Neural cell (in vitro differentiated cells): Measurements from ENCODE around the gene PRADC1. TPM values are rescaled to one million over a fixed set of nuclear protein-coding genes. Genes with fewer than 3 reads are reported as not detected.

Experiments used
- H2AFZ ChIP-seq: fragments of 200-600, 300-800 bp; sonication (generic), shearing (Covaris generic); 2 replicates; pipeline ENCODE4 v1.6.0; 2014; ENCODE audit warnings: low read depth, mild to moderate bottlenecking, antibody characterized with exemption, low read length, moderate library complexity
- H3F3A ChIP-seq: fragments of 200-600 bp; shearing (Covaris generic); 2 replicates; pipeline ENCODE4 v1.6.1; 2016; ENCODE audit warnings: mild to moderate bottlenecking, moderate library complexity, mixed read lengths, antibody characterized with exemption, low read length; ENCODE audit not compliant: insufficient read depth, poor library complexity, severe bottlenecking
- H3K27ac ChIP-seq: fragments of 200-600, 300-800 bp; sonication (generic), shearing (Covaris generic); 2 replicates; pipeline ENCODE4 v1.5.1; 2014; ENCODE audit warnings: mild to moderate bottlenecking, low read length, moderate library complexity
- H3K27me3 ChIP-seq: fragments of 300-800, 200-600 bp; sonication (generic), shearing (Covaris generic); 2 replicates; pipeline ENCODE4 v1.6.0; 2014; ENCODE audit warnings: mild to moderate bottlenecking, low read depth, low read length, moderate library complexity; ENCODE audit not compliant: insufficient read depth
- H3K36me3 ChIP-seq: fragments of 300-800, 200-600 bp; sonication (generic), shearing (Covaris generic); 2 replicates; pipeline ENCODE4 v1.5.1; 2014; ENCODE audit warnings: mild to moderate bottlenecking, antibody characterized with exemption, low read length, moderate library complexity; ENCODE audit not compliant: insufficient read depth
- H3K4me2 ChIP-seq: fragments of 300-800, 200-600 bp; sonication (generic), shearing (Covaris generic); 2 replicates; pipeline ENCODE4 v1.6.0; 2014; ENCODE audit warnings: mild to moderate bottlenecking, low read length
- H3K4me3 ChIP-seq: fragments of 300-800, 200-600 bp; sonication (generic), shearing (Covaris generic); 2 replicates; pipeline ENCODE4 v1.5.1; 2014; ENCODE audit warnings: mild to moderate bottlenecking, low read length, moderate library complexity
- H3K79me2 ChIP-seq: fragments of 200-600 bp; shearing (Covaris generic); replicated peaks from 2 replicates; pipeline ENCODE4 v1.6.0; 2014; ENCODE audit warnings: mild to moderate bottlenecking, low read length, moderate library complexity; ENCODE audit not compliant: insufficient read depth
- H3K9ac ChIP-seq: fragments of 300-800, 200-600 bp; sonication (generic), shearing (Covaris generic); 2 replicates; pipeline ENCODE4 v1.6.1; 2016; ENCODE audit warnings: mild to moderate bottlenecking, low read length, mixed read lengths
- H3K9me2 ChIP-seq: fragments of 200-600 bp; shearing (Covaris generic); 2 replicates; pipeline ENCODE4 v1.6.1; 2016; ENCODE audit warnings: mild to moderate bottlenecking, low read length, mixed read lengths; ENCODE audit not compliant: insufficient read depth
- H3K9me3 ChIP-seq: fragments of 200-600, 300-800 bp; sonication (generic), shearing (Covaris generic); 2 replicates; pipeline ENCODE4 v1.6.1; 2016; ENCODE audit warnings: mild to moderate bottlenecking, mixed run types, low read length, moderate library complexity, mixed read lengths
- H4K20me1 ChIP-seq: fragments of 200-600 bp; shearing (Covaris generic); 2 replicates; pipeline ENCODE4 v1.6.1; 2016; ENCODE audit warnings: mild to moderate bottlenecking, mixed run types; ENCODE audit not compliant: insufficient read depth
- EP300 ChIP-seq: fragments of 450-650 bp; conservative IDR thresholded peaks from 2 replicates; pipeline ENCODE4 v1.6.1; 2014; ENCODE audit warnings: antibody characterized with exemption, mild to moderate bottlenecking, moderate library complexity; ENCODE audit not compliant: poor library complexity, severe bottlenecking
- EZH2 ChIP-seq: fragments of 200-600, 300-800 bp; shearing (Covaris generic), sonication (generic); IDR thresholded peaks from 2 replicates; pipeline ENCODE4 v1.6.1; 2014; ENCODE audit warnings: antibody characterized with exemption, low read length, borderline replicate concordance, mild to moderate bottlenecking; ENCODE audit not compliant: insufficient read depth, poor library complexity, severe bottlenecking
- MXI1 ChIP-seq: fragments of 450-650 bp; conservative IDR thresholded peaks from 2 replicates; pipeline ENCODE4 v1.6.1; 2014; ENCODE audit warnings: antibody characterized with exemption, mild to moderate bottlenecking; ENCODE audit not compliant: poor library complexity, severe bottlenecking
- POLR2AphosphoS5 ChIP-seq: IDR thresholded peaks from 2 replicates; pipeline ENCODE4 v1.6.1; 2012
- RAD21 ChIP-seq: fragments of 450-650 bp; conservative IDR thresholded peaks from 2 replicates; pipeline ENCODE4 v1.6.1; 2014; ENCODE audit warnings: antibody characterized with exemption, mild to moderate bottlenecking, moderate library complexity
- SMC3 ChIP-seq: fragments of 450-650 bp; conservative IDR thresholded peaks from 2 replicates; pipeline ENCODE4 v1.6.1; 2014; ENCODE audit warnings: antibody characterized with exemption, mild to moderate bottlenecking, moderate library complexity; ENCODE audit not compliant: poor library complexity
- TAF1 ChIP-seq: IDR thresholded peaks from 2 replicates; pipeline ENCODE4 v1.6.1; 2012; ENCODE audit warnings: low read depth
- polyA plus RNA-seq: library from polyadenylated mRNA; depleted of rRNA; stranded (reverse); fragments of >200 nt; gene quantifications from 2 replicates; pipeline ENCODE4 v1.2.3, GENCODE V29; 2014
- TF ChIP-seq, protein P1 (sequence below): IDR thresholded peaks from 2 replicates; pipeline ENCODE4 v1.6.1; 2012; ENCODE audit warnings: borderline replicate concordance
- TF ChIP-seq, protein P2 (sequence below): fragments of 450-650 bp; IDR thresholded peaks from 2 replicates; pipeline ENCODE4 v1.5.1; 2014; ENCODE audit warnings: antibody characterized with exemption, mild to moderate bottlenecking, moderate library complexity; ENCODE audit not compliant: poor library complexity, severe bottlenecking

The PRADC1 gene
- polyA plus RNA-seq, 1 donor from 2014 or later: 36.5 TPM

DNA sequence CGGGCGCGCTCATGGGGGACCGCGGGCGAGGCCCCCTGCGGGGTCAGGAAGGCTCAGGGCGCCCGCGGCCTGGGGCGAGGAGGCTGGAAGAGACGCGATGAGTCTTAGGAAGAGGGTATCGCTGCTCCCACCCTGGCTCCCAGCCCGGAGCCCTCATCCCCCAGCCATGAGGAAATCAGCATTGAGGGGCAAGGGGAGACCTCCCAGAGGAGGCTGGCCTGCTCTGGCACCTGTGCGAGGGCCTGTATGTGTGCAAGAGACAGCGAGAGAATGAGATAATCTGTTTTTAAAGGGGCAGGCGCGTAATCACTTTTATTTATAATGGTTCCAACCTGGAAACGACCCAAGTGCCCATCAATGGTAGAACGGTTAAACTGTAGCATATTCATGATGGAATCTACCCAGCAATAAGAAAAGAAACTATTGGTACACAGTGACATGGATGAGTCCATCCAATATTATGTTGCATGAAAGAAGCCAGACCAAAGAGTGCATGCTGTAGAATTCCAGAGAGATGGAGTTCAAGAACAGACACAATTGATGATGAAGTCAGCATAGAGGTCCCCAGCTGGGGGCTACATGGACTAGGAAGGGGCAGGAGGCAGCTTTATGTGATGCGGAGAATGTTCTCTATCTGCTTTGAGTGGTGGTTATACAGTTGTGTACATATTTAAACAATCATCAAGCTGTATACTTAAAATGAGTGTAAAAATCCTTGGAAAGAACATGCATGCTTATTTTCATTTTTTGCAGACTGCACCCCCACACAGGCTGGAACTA, 36.8 kb upstream of the PRADC1 start:
- H3K4me3 ChIP-seq: peak overlapping the region; percentile 54
- TF ChIP-seq MXI1 (no peak), RAD21 (no peak), POLR2AphosphoS5 (no peak), SMC3 (no peak), EP300 (no peak), EZH2 (no peak), TAF1 (no peak)
- TF ChIP-seq, protein P1, sequence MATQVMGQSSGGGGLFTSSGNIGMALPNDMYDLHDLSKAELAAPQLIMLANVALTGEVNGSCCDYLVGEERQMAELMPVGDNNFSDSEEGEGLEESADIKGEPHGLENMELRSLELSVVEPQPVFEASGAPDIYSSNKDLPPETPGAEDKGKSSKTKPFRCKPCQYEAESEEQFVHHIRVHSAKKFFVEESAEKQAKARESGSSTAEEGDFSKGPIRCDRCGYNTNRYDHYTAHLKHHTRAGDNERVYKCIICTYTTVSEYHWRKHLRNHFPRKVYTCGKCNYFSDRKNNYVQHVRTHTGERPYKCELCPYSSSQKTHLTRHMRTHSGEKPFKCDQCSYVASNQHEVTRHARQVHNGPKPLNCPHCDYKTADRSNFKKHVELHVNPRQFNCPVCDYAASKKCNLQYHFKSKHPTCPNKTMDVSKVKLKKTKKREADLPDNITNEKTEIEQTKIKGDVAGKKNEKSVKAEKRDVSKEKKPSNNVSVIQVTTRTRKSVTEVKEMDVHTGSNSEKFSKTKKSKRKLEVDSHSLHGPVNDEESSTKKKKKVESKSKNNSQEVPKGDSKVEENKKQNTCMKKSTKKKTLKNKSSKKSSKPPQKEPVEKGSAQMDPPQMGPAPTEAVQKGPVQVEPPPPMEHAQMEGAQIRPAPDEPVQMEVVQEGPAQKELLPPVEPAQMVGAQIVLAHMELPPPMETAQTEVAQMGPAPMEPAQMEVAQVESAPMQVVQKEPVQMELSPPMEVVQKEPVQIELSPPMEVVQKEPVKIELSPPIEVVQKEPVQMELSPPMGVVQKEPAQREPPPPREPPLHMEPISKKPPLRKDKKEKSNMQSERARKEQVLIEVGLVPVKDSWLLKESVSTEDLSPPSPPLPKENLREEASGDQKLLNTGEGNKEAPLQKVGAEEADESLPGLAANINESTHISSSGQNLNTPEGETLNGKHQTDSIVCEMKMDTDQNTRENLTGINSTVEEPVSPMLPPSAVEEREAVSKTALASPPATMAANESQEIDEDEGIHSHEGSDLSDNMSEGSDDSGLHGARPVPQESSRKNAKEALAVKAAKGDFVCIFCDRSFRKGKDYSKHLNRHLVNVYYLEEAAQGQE: no peak
- TF ChIP-seq, protein P2, sequence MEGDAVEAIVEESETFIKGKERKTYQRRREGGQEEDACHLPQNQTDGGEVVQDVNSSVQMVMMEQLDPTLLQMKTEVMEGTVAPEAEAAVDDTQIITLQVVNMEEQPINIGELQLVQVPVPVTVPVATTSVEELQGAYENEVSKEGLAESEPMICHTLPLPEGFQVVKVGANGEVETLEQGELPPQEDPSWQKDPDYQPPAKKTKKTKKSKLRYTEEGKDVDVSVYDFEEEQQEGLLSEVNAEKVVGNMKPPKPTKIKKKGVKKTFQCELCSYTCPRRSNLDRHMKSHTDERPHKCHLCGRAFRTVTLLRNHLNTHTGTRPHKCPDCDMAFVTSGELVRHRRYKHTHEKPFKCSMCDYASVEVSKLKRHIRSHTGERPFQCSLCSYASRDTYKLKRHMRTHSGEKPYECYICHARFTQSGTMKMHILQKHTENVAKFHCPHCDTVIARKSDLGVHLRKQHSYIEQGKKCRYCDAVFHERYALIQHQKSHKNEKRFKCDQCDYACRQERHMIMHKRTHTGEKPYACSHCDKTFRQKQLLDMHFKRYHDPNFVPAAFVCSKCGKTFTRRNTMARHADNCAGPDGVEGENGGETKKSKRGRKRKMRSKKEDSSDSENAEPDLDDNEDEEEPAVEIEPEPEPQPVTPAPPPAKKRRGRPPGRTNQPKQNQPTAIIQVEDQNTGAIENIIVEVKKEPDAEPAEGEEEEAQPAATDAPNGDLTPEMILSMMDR: no peak
- no peaks in the 10 kb centered on the region for H3K9me3 ChIP-seq
- peaks cover 34% of the 10 kb centered on the region for H3K27me3 ChIP-seq
- no peaks in the 10 kb centered on the region for H3K79me2 ChIP-seq
- no peak overlapping the region for H2AFZ ChIP-seq
- no peaks in the 10 kb centered on the region for H3F3A ChIP-seq
- H3K9me2 ChIP-seq: no peaks in the 10 kb centered on the region
- no peaks in the 10 kb centered on the region for H4K20me1 ChIP-seq
- H3K9ac ChIP-seq: peak overlapping the region; percentile 23
- H3K4me2 ChIP-seq: no peak overlapping the region
- no peaks in the 10 kb centered on the region for H3K36me3 ChIP-seq
- H3K27ac ChIP-seq: no peak overlapping the region

DNA sequence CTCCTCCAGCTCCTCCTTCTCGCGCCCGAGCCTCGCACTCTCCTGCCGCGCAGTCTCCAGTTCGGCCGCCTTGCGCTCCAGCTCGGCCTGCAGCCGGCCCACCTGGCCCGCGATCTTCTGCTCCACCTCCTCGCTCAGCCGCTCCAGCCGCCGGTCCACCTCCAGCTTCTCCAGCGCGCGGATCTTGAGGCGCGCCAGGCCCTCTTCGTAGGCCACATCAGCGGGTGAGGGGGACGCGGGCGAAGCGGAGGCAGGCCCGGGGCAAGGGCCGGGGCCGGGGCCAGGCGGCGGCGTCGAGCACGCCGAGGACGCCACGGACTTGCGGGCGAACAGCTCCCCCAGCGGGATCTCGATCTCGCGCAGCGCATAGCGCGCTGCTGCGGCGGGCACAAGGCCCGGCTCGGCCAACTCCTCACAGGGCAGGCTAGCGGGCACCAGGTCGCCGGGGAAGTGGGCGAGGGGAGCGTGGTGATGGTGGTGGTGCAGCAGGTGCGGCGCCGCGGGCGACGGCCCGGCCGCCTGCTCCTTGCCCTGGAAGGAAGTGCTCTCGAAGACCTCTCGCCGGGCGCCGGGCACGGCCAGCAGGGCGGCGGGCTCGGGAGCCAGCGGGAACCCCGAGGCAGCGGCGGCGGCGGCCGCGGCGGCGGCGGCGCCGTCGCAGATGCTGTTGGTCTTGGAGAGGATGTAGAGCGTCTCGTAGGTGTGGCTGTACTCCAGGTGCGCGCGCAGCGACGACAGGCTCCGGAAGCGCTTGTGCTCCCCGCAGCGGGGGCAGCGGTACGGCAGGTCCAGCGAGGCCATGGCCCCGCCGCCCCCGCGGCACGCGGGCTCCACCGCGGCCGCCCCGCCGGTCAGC, 36.0 kb upstream of the PRADC1 start:
- no peak overlapping the region for H2AFZ ChIP-seq
- peak overlapping the region; percentile 23 for H3K9ac ChIP-seq
- no peaks in the 10 kb centered on the region for H3K79me2 ChIP-seq
- H3K9me3 ChIP-seq: no peaks in the 10 kb centered on the region
- TF ChIP-seq, protein P2: peak; percentile 48
- no peak for TF ChIP-seq SMC3
- TF ChIP-seq EP300: no peak
- no peak overlapping the region for H3K27ac ChIP-seq
- no peaks in the 10 kb centered on the region for H3F3A ChIP-seq
- no peaks in the 10 kb centered on the region for H3K9me2 ChIP-seq
- no peak overlapping the region for H3K4me2 ChIP-seq
- H3K4me3 ChIP-seq: peak overlapping the region; percentile 59
- no peaks in the 10 kb centered on the region for H3K36me3 ChIP-seq
- H4K20me1 ChIP-seq: no peaks in the 10 kb centered on the region
- H3K27me3 ChIP-seq: peaks cover 34% of the 10 kb centered on the region
